H1 (cell line): ENCODE results near the gene KIAA1755. TPM values are rescaled to one million over a fixed set of nuclear protein-coding genes. Genes with fewer than 3 reads are reported as not detected.

Experiments
- CTCF ChIA-PET: fragments of 300-600 bp; sonication (Branson Sonifier 250); formaldehyde crosslinking; loops from one replicate; lab custom pipeline; 2021; ENCODE audit not compliant: partially characterized antibody; lab: Charles Lee
- POLR2A ChIA-PET: fragments of 300-600 bp; sonication (Branson Sonifier 250); formaldehyde crosslinking; loops from one replicate; lab custom pipeline; 2021; ENCODE audit warnings: inconsistent platforms; ENCODE audit not compliant: partially characterized antibody; lab: Charles Lee
- DNase-seq, 2 experiments: peaks; one replicate each; pipeline versions ENCODE4 v3.0.0 to v3.0.0-alpha.2; 2010 to 2022; ENCODE audit warnings: low spot score in 2 of 2, low read depth in 1 of 2, mixed read lengths in 1 of 2
- FAIRE-seq: peaks from 2 replicates; lab custom pipeline; 2011; peaks lifted over from hg19 to GRCh38; lab: Jason Lieb, UNC
- H2AFZ ChIP-seq: 2 replicates; pipeline ENCODE4 v1.8.1; 2012; ENCODE audit warnings: low read length, inconsistent platforms
- H2AK5ac ChIP-seq: 2 replicates; pipeline ENCODE4 v1.6.1; 2013; ENCODE audit warnings: low read depth, low read length
- H2BK120ac ChIP-seq: replicated peaks from 2 replicates; pipeline ENCODE3; 2013; ENCODE audit warnings: low read depth, low read length, inconsistent platforms
- H2BK12ac ChIP-seq: 2 replicates; pipeline ENCODE4 v1.6.1; 2013; ENCODE audit warnings: low read depth, low read length
- H2BK15ac ChIP-seq: 2 replicates; pipeline ENCODE4 v1.6.1; 2013; ENCODE audit warnings: low read length
- H2BK20ac ChIP-seq: 2 replicates; pipeline ENCODE4 v1.6.1; 2013; ENCODE audit warnings: low read length
- H2BK5ac ChIP-seq: 2 replicates; pipeline ENCODE4 v1.6.1; 2013; ENCODE audit warnings: low read depth, low read length
- H3K14ac ChIP-seq: 2 replicates; pipeline ENCODE4 v1.6.1; 2013; ENCODE audit warnings: inconsistent platforms; ENCODE audit not compliant: insufficient read length
- H3K18ac ChIP-seq: 2 replicates; pipeline ENCODE4 v1.6.1; 2013; ENCODE audit warnings: low read length; ENCODE audit errors: extremely low read depth
- H3K23ac ChIP-seq: 2 replicates; pipeline ENCODE4 v1.6.1; 2013; ENCODE audit warnings: inconsistent platforms; ENCODE audit not compliant: insufficient read length
- H3K23me2 ChIP-seq: 2 replicates; pipeline ENCODE4 v1.6.1; 2013; ENCODE audit warnings: low read depth, low read length
- H3K27ac ChIP-seq: 2 replicates; pipeline ENCODE4 v1.6.1; 2011; ENCODE audit warnings: low read depth, low read length, inconsistent platforms
- H3K27me3 ChIP-seq, 4 experiments: replicated peaks in 1 of 4; 1 replicate in 1 of 4; 2 replicates in 3 of 4; pipeline versions ENCODE4 v1.6.1 to v1.8.1; 2011 to 2013; ENCODE audit warnings: low read length in 3 of 4, mild to moderate bottlenecking in 3 of 4, inconsistent platforms in 2 of 4, mixed read lengths in 2 of 4, moderate library complexity in 1 of 4; ENCODE audit not compliant: control insufficient read depth in 3 of 4, insufficient read depth in 3 of 4; ENCODE audit errors: extremely low read depth in 1 of 4
- H3K36me3 ChIP-seq, 4 experiments: 2 replicates each; pipeline versions ENCODE4 v1.6.1 to v1.8.1; 2011 to 2013; ENCODE audit warnings: mild to moderate bottlenecking in 4 of 4, low read length in 3 of 4, moderate library complexity in 2 of 4, control low read depth in 1 of 4, inconsistent platforms in 1 of 4; ENCODE audit not compliant: insufficient read depth in 4 of 4, control insufficient read depth in 2 of 4
- H3K4ac ChIP-seq: replicated peaks from 2 replicates; pipeline ENCODE3; 2013; ENCODE audit warnings: low read length, low read depth, mixed read lengths, inconsistent platforms; ENCODE audit not compliant: insufficient read length
- H3K4me1 ChIP-seq, 4 experiments: replicated peaks in 1 of 4; 1 replicate in 1 of 4; 2 replicates in 3 of 4; pipeline versions ENCODE4 v1.6.1 to v1.8.1; 2011 to 2013; ENCODE audit warnings: low read length in 3 of 4, inconsistent platforms in 2 of 4, mixed read lengths in 1 of 4; ENCODE audit not compliant: insufficient read depth in 4 of 4, control insufficient read depth in 3 of 4
- H3K4me2 ChIP-seq, 2 experiments: 2 replicates each; pipeline versions ENCODE4 v1.6.1 to v1.8.1; 2011 to 2013; ENCODE audit warnings: low read depth in 2 of 2, low read length in 2 of 2, control low read depth in 1 of 2, inconsistent platforms in 1 of 2, mild to moderate bottlenecking in 1 of 2; ENCODE audit not compliant: insufficient read depth in 1 of 2
- H3K4me3 ChIP-seq, 4 experiments: fragments of 200-600, 300-600 bp in 1 of 4; sonication (generic), shearing (Covaris generic), sonication (Bioruptor Twin) in 1 of 4; 2 replicates each; pipeline versions ENCODE4 v1.5.1 to v1.8.1; 2011 to 2016; ENCODE audit warnings: low read length in 4 of 4, low read depth in 3 of 4, control low read depth in 2 of 4, inconsistent platforms in 2 of 4, mild to moderate bottlenecking in 2 of 4, mixed read lengths in 1 of 4, moderate library complexity in 1 of 4; ENCODE audit not compliant: insufficient read depth in 2 of 4; ENCODE audit errors: extremely low read depth in 1 of 4
- H3K56ac ChIP-seq: replicated peaks from 2 replicates; pipeline ENCODE3; 2013; ENCODE audit warnings: low read depth, mild to moderate bottlenecking, mixed read lengths, low read length, inconsistent platforms; ENCODE audit not compliant: insufficient read length
- H3K79me1 ChIP-seq: 2 replicates; pipeline ENCODE4 v1.6.1; 2013; ENCODE audit warnings: low read depth, low read length, control low read depth
- H3K79me2 ChIP-seq, 2 experiments: 2 replicates each; pipeline versions ENCODE4 v1.6.1 to v1.8.1; 2012 to 2013; ENCODE audit warnings: low read length in 2 of 2, mild to moderate bottlenecking in 2 of 2, inconsistent platforms in 1 of 2; ENCODE audit not compliant: insufficient read depth in 2 of 2, control insufficient read depth in 1 of 2
- H3K9ac ChIP-seq, 4 experiments: replicated peaks in 1 of 4; 1 replicate in 1 of 4; 2 replicates in 3 of 4; pipeline versions ENCODE4 v1.6.1 to v1.8.1; 2011 to 2013; ENCODE audit warnings: low read depth in 3 of 4, low read length in 3 of 4, control low read depth in 2 of 4, mild to moderate bottlenecking in 2 of 4, moderate library complexity in 2 of 4, inconsistent platforms in 1 of 4; ENCODE audit errors: extremely low read depth in 1 of 4
- H3K9me3 ChIP-seq, 2 experiments: 2 replicates each; pipeline versions ENCODE4 v1.6.1 to v1.8.1; 2012 to 2013; ENCODE audit warnings: mild to moderate bottlenecking in 2 of 2, moderate library complexity in 2 of 2, control low read depth in 1 of 2, inconsistent platforms in 1 of 2, low read depth in 1 of 2, low read length in 1 of 2, mixed read lengths in 1 of 2; ENCODE audit not compliant: insufficient read depth in 2 of 2
- H4K20me1 ChIP-seq, 2 experiments: replicated peaks in 1 of 2; 2 replicates each; pipeline versions ENCODE3 to v1.8.1; 2011 to 2013; ENCODE audit warnings: inconsistent platforms in 2 of 2, low read length in 2 of 2, mild to moderate bottlenecking in 1 of 2; ENCODE audit not compliant: insufficient read depth in 2 of 2, control insufficient read depth in 1 of 2
- H4K5ac ChIP-seq: 2 replicates; pipeline ENCODE4 v1.6.1; 2013; ENCODE audit warnings: low read length, low read depth, mixed read lengths, inconsistent platforms; ENCODE audit not compliant: insufficient read length
- H4K8ac ChIP-seq: 2 replicates; pipeline ENCODE4 v1.8.0; 2013; ENCODE audit warnings: mild to moderate bottlenecking, moderate library complexity, low read length, inconsistent platforms; ENCODE audit not compliant: insufficient read depth; ENCODE audit errors: extremely low read depth
- H4K91ac ChIP-seq: replicated peaks from 2 replicates; pipeline ENCODE3; 2013; ENCODE audit warnings: low read length, mixed read lengths, inconsistent platforms; ENCODE audit not compliant: insufficient read length
- ATF2 ChIP-seq: IDR thresholded peaks from 2 replicates; pipeline ENCODE4 v1.6.1; 2012; ENCODE audit warnings: low read length, inconsistent platforms
- BACH1 ChIP-seq: IDR thresholded peaks from 2 replicates; pipeline ENCODE4 v1.6.1; 2012; ENCODE audit warnings: low read length, improper control_type of control experiment
- CEBPB ChIP-seq: IDR thresholded peaks from 2 replicates; pipeline ENCODE4 v1.6.1; 2012; ENCODE audit warnings: low read depth, low read length
- CHD2 ChIP-seq: IDR thresholded peaks from 2 replicates; pipeline ENCODE4 v1.6.1; 2012; ENCODE audit warnings: low read length, improper control_type of control experiment
- EGR1 ChIP-seq: IDR thresholded peaks from 2 replicates; pipeline ENCODE4 v1.6.1; 2011; ENCODE audit warnings: low read depth, low read length, borderline replicate concordance
- JUND ChIP-seq: IDR thresholded peaks from 2 replicates; pipeline ENCODE4 v1.6.1; 2011; ENCODE audit warnings: mild to moderate bottlenecking, improper control_type of control experiment, low read length
- KDM5A ChIP-seq: fragments of 200-600 bp; IDR thresholded peaks from 2 replicates; pipeline ENCODE4 v1.7.1; 2012; ENCODE audit warnings: mild to moderate bottlenecking, low read length, inconsistent platforms, mixed read lengths
- NANOG ChIP-seq: IDR thresholded peaks from 2 replicates; pipeline ENCODE4 v1.6.1; 2011; ENCODE audit warnings: low read length, low read depth, mild to moderate bottlenecking, inconsistent platforms; ENCODE audit not compliant: insufficient read depth, poor library complexity, severe bottlenecking
- RBBP5 ChIP-seq: IDR thresholded peaks from 2 replicates; pipeline ENCODE4 v1.7.1; 2012; ENCODE audit warnings: low read depth, mild to moderate bottlenecking, inconsistent platforms, low read length, moderate library complexity, borderline replicate concordance
- SIRT6 ChIP-seq: IDR thresholded peaks from one replicate; pipeline ENCODE4 v1.7.1; 2012; ENCODE audit warnings: low read length, inconsistent platforms
- SP1 ChIP-seq: IDR thresholded peaks from 2 replicates; pipeline ENCODE4 v1.6.1; 2011; ENCODE audit warnings: low read depth, low read length
- SP4 ChIP-seq: IDR thresholded peaks from 2 replicates; pipeline ENCODE4 v1.6.1; 2012; ENCODE audit warnings: low read length, inconsistent platforms
- SUZ12 ChIP-seq: fragments of 200-600 bp; sonication (generic); IDR thresholded peaks from 2 replicates; pipeline ENCODE4 v1.6.1; 2012; ENCODE audit warnings: mild to moderate bottlenecking, inconsistent platforms, low read length, moderate library complexity, mixed read lengths
- TCF12 ChIP-seq: IDR thresholded peaks from 2 replicates; pipeline ENCODE4 v1.6.1; 2011; ENCODE audit warnings: low read depth, mild to moderate bottlenecking, low read length
- WGBS, 2 experiments: shearing (Covaris generic) in 1 of 2; methylation state at CpG; one replicate each; pipeline versions ENCODE4 v1.1.6 to v1.1.7; 2013 to 2015; ENCODE audit warnings: low lambda C conversion rate in 2 of 2, mixed read lengths in 2 of 2, inconsistent platforms in 1 of 2, low coverage in 1 of 2, missing lambda C conversion rate in 1 of 2; ENCODE audit not compliant: insufficient replicate concordance in 2 of 2, insufficient coverage in 1 of 2, insufficient read length in 1 of 2; ENCODE audit errors: extremely low coverage in 1 of 2, missing lambda C conversion rate in 1 of 2; 5-methylcytosine and 5-hydroxymethylcytosine counted together
- polyA plus RNA-seq, 7 experiments: library from polyadenylated mRNA; depleted of rRNA in 3 of 7; stranded (reverse) in 5 of 7; unstranded in 2 of 7; fragments of >200 nt in 5 of 7; fragments of 200-250 nt in 2 of 7; gene quantifications; 1 replicate in 5 of 7; 2 replicates in 1 of 7; 4 replicates in 1 of 7; pipeline versions ENCODE4 v1.2.1 to v1.2.3, GENCODE V29; 2011 to 2013; ENCODE audit warnings: missing spikeins in 2 of 7, mixed read lengths in 2 of 7
- total RNA-seq: library from RNA; stranded (reverse); fragmentation: NEBNext Ultra II Directional; extraction: Animal tissue kit (Norgen Biotek cat#: 25700); gene quantifications from 2 replicates; pipeline ENCODE4 v1.2.1, GENCODE V29; 2021

Gene KIAA1755
- total and polyA plus RNA-seq, 2 of the 8 experiments (the other 6 are each of a cell fraction or from before 2014, with no cell fraction given): 0.23 TPM; not detected in 1

GRCh38 chr20:38218566-38218885 is 42.0 kb downstream of the KIAA1755 start:
- no peaks in the 10 kb centered on the region; the same call in 1 of the 2 replicates for H3K79me1 ChIP-seq
- TF ChIP-seq SUZ12: no peak
- no peak for TF ChIP-seq JUND
- no peak for TF ChIP-seq SP4
- no peak for TF ChIP-seq CHD2
- no peak for TF ChIP-seq ATF2
- no peak for TF ChIP-seq CEBPB
- TF ChIP-seq BACH1: no peak
- no peak for TF ChIP-seq EGR1
- TF ChIP-seq SIRT6: no peak
- TF ChIP-seq KDM5A: no peak
- TF ChIP-seq SP1: no peak
- no peak for TF ChIP-seq TCF12
- TF ChIP-seq NANOG: no peak
- no peak for TF ChIP-seq RBBP5

More at GRCh38 chr20:38218566-38218885, 42.0 kb downstream of the KIAA1755 start:
- no peak for DNase-seq
- Histone ChIP-seq H2AK5ac (no peak overlapping the region), H2BK20ac (no peak overlapping the region), H3K56ac (no peak overlapping the region), H3K23me2 (no peaks in the 10 kb centered on the region), H3K27ac (no peak overlapping the region), H4K91ac (no peak overlapping the region), H4K5ac (no peak overlapping the region), H3K23ac (no peak overlapping the region), H4K8ac (peak overlapping the region; percentile 36; the same call in 1 of the 2 replicates), H3K4ac (no peak overlapping the region), H2BK5ac (no peak overlapping the region), H3K4me1 (peaks cover 0 to 3% (median 0%) of the 10 kb centered on the region in 4 experiments; a peak in 3 of 7 replicates), H2BK15ac (no peak overlapping the region), H3K27me3 (no peaks in the 10 kb centered on the region), H2AFZ (no peak overlapping the region), H2BK120ac (no peak overlapping the region), H2BK12ac (no peak overlapping the region), H4K20me1 (no peaks in the 10 kb centered on the region), H3K9me3 (no peaks in the 10 kb centered on the region), H3K18ac (no peak overlapping the region), H3K79me2 (no peaks in the 10 kb centered on the region), H3K14ac (no peak overlapping the region), H3K4me3 (no peak overlapping the region), H3K36me3 (no peaks in the 10 kb centered on the region), H3K9ac (no peak overlapping the region), H3K4me2 (no peak overlapping the region)
- ChIA-PET CTCF (interaction anchor here (0.6 to 17.3 kb wide), 10 partner anchors 8 to 164 kb away, joined by 3 to 198 read pairs (median 16); no protein-coding TSS in a partner anchor), POLR2A (no interaction called here)
- WGBS, 2 experiments: 93% methylated on average over 6 of the region's 7 CpGs; no CpG with 5 or more reads in 1 of the 2 experiments
- no peak for FAIRE-seq
